ENCODE measurements around the gene DIS3L2. TPM values are rescaled to one million over a fixed set of nuclear protein-coding genes. Genes with fewer than 3 reads are reported as not detected.

Gene DIS3L2
- total RNA-seq, 4 donors from 2014 or later = 13.3 to 31.0 (median 23.6) TPM

DNA sequence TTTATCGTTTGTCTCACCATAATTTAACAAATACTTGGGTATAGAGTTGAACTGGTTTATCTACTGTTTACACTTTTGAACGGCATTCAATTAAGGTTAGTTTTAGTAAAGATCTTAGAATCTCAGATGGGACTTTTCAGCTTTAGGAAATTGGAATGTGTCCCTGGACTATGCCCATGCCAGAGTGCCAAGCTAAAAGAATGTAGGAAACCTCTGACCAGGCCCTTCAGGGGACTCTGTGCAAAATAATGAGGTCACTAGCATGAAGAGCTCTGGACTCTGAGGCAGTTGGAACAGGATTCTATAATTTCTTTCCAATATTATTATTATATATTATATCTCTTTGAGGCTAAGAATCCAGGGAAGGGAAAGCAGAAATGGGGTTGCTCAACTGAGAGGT, 13.5 kb downstream of the DIS3L2 start:
- Histone ChIP-seq H3K4me3 (no peak overlapping the region), H3K4me1 (no peaks in the 10 kb centered on the region), H3K9me3 (no peaks in the 10 kb centered on the region), H3K27me3 (no peaks in the 10 kb centered on the region), H3K36me3 (no peaks in the 10 kb centered on the region), H3K27ac (no peak overlapping the region)
- TF ChIP-seq, protein P1, sequence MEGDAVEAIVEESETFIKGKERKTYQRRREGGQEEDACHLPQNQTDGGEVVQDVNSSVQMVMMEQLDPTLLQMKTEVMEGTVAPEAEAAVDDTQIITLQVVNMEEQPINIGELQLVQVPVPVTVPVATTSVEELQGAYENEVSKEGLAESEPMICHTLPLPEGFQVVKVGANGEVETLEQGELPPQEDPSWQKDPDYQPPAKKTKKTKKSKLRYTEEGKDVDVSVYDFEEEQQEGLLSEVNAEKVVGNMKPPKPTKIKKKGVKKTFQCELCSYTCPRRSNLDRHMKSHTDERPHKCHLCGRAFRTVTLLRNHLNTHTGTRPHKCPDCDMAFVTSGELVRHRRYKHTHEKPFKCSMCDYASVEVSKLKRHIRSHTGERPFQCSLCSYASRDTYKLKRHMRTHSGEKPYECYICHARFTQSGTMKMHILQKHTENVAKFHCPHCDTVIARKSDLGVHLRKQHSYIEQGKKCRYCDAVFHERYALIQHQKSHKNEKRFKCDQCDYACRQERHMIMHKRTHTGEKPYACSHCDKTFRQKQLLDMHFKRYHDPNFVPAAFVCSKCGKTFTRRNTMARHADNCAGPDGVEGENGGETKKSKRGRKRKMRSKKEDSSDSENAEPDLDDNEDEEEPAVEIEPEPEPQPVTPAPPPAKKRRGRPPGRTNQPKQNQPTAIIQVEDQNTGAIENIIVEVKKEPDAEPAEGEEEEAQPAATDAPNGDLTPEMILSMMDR (IDR thresholded peaks at IDR 0.05) = no peak
- TF ChIP-seq POLR2AphosphoS5 (IDR thresholded peaks at IDR 0.05) = no peak
- no peak for TF ChIP-seq POLR2A (IDR thresholded peaks at IDR 0.05)
- no peak for TF ChIP-seq EP300 (IDR thresholded peaks at IDR 0.05)
- no peak for ATAC-seq
- 78 to 93% methylated on average over 2 of the region's 2 CpGs for WGBS, 2 donors (ENCODE audit: low coverage in 1 of 2)

DNA sequence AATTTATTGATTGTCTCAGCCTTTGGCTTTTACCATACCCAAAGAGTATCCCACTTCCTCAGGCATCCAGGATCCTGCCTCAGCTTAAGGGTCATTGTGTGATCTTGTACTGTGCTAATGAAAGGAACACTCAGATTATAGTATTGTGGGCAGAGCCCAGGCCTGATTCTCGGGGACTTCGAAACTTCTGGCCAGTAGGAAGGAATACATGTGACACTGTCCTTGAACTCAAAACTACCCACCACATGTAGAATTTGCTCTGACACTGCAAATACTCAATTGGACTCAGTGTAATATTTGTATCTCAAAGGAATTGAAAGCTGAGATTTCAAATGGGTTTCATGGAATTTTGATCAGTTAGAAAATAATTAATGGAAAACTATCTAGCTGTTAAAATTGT, 15.9 kb downstream of the DIS3L2 start:
- Histone ChIP-seq H3K9me3 (no peaks in the 10 kb centered on the region), H3K4me1 (no peaks in the 10 kb centered on the region), H3K27ac (no peak overlapping the region), H3K36me3 (no peaks in the 10 kb centered on the region), H3K27me3 (no peaks in the 10 kb centered on the region), H3K4me3 (no peak overlapping the region)
- WGBS, 2 donors (ENCODE audit: low coverage in 1 of 2) = 80 to 84% methylated on average over 2 of the region's 2 CpGs
- no peak for ATAC-seq
- no peak for TF ChIP-seq POLR2AphosphoS5 (IDR thresholded peaks at IDR 0.05)

DNA sequence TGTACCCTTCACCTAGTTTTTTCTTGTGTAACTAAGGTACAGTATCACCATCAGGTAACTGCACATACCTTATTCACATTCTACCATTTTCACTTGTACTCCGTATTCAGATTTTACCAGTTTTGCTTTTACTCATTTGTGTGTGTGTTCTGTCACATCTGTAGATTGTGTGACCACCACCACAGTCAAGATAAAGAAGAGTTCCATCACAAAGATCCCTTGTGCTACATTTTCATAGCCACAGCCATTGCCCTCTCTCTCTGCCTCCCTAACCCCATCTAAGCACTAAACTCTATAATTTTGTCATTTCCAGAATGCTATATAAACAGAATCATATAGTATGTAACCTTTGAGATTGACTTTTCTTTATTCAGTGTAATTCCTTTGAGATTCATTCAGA, 23.5 kb downstream of the DIS3L2 start:
- Histone ChIP-seq H3K27me3 (no peaks in the 10 kb centered on the region), H3K9me3 (no peaks in the 10 kb centered on the region), H3K27ac (no peak overlapping the region), H3K4me3 (no peak overlapping the region), H3K4me1 (peaks cover 0 to 23% (median 13%) of the 10 kb centered on the region in 3 donors), H3K36me3 (peaks cover 0 to 3% of the 10 kb centered on the region in 2 donors)
- ATAC-seq = no peak
- TF ChIP-seq, protein P1 (IDR thresholded peaks at IDR 0.05) = no peak
- no peak for TF ChIP-seq EP300 (IDR thresholded peaks at IDR 0.05)
- no peak for TF ChIP-seq POLR2AphosphoS5 (IDR thresholded peaks at IDR 0.05)
- TF ChIP-seq POLR2A (IDR thresholded peaks at IDR 0.05) = no peak
- 0 to 83% methylated on average over 1 of the region's 1 CpG for WGBS, 2 donors (ENCODE audit: low coverage in 1 of 2)

DNA sequence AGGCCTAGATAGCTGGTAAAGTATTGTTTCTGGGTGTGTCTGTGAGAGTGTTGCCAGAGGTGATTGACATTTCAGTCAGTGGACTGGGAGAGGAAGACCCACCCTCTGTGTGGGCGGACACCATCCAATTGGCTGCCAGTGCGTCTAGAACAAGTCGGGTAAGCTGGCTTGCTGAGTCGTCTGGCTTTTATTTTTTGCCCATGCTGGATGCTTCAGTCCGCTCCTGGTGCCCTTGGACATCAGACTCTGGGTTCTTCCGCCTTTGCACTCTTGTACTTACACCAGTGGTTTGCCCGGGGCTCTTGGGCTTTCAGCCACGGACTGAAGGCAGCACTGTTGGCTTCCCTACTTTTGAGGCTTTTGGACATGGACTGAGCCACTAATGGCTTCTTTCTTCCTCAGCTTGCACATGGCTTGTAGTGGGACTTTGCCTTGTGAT, 24.3 kb downstream of the DIS3L2 start:
- Histone ChIP-seq H3K4me1 (peaks cover 0 to 23% (median 13%) of the 10 kb centered on the region in 3 donors), H3K9me3 (no peaks in the 10 kb centered on the region), H3K27ac (no peak overlapping the region), H3K4me3 (no peak overlapping the region), H3K36me3 (peaks cover 0 to 3% of the 10 kb centered on the region in 2 donors), H3K27me3 (no peaks in the 10 kb centered on the region)
- 85 to 90% methylated on average over 5 to 6 of the region's 8 CpGs for WGBS, 2 donors (ENCODE audit: low coverage in 1 of 2)
- no peak for ATAC-seq
- TF ChIP-seq POLR2A (IDR thresholded peaks at IDR 0.05) = no peak
- no peak for TF ChIP-seq POLR2AphosphoS5 (IDR thresholded peaks at IDR 0.05)
- no peak for TF ChIP-seq EP300 (IDR thresholded peaks at IDR 0.05)
- TF ChIP-seq, protein P1 (IDR thresholded peaks at IDR 0.05) = no peak

DNA sequence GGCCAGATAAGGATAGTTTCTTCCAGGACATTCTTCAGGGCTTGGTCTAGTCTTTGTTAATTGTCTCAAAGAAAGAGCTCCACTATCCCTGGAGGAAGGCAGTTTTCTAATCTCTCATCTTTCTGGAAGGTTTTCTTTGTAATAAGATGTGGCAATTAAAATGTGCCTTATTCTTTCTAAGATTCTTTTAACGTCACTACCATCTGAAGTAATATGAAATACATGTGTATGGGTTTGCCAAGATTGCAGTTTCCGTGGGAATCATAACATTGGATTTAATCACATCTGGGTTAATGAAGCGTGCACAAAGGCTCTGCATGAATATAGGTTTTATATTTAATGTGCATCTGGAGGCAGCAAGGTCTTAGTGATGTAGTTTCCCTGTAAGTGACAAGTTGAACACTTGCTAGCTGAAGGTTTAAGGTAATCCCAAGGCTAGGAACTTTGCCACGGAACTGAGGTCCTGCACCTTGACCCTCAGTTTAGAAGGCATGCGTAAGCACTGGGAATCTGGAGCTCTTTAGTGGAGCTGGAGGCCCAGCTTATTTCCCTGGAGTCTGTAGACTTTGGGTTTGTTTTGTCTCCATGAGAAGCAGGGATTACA, 25.7 kb downstream of the DIS3L2 start:
- no peaks in the 10 kb centered on the region for H3K27me3 ChIP-seq
- 19 to 39% methylated on average over 5 of the region's 5 CpGs for WGBS, 2 donors (ENCODE audit: low coverage in 1 of 2)
- peaks cover 0 to 3% of the 10 kb centered on the region in 2 donors for H3K36me3 ChIP-seq
- H3K9me3 ChIP-seq = no peaks in the 10 kb centered on the region
- H3K27ac ChIP-seq = no peak overlapping the region
- TF ChIP-seq POLR2A (IDR thresholded peaks at IDR 0.05) (no peak), POLR2AphosphoS5 (IDR thresholded peaks at IDR 0.05) (no peak), EP300 (IDR thresholded peaks at IDR 0.05) (no peak)
- TF ChIP-seq, protein P1 (IDR thresholded peaks at IDR 0.05) = no peak
- no peak overlapping the region for H3K4me3 ChIP-seq
- H3K4me1 ChIP-seq = peaks cover 0 to 23% (median 13%) of the 10 kb centered on the region in 3 donors
- ATAC-seq = no peak
